IPS-NIHi7 (cell line): ENCODE data around the gene DPYD.

ENCODE experiments used
- DNase-seq: peaks from one replicate; pipeline ENCODE4 v3.0.0; 2012; ENCODE audit warnings: mixed read lengths; ENCODE audit errors: extremely low spot score

The DPYD gene

DNA sequence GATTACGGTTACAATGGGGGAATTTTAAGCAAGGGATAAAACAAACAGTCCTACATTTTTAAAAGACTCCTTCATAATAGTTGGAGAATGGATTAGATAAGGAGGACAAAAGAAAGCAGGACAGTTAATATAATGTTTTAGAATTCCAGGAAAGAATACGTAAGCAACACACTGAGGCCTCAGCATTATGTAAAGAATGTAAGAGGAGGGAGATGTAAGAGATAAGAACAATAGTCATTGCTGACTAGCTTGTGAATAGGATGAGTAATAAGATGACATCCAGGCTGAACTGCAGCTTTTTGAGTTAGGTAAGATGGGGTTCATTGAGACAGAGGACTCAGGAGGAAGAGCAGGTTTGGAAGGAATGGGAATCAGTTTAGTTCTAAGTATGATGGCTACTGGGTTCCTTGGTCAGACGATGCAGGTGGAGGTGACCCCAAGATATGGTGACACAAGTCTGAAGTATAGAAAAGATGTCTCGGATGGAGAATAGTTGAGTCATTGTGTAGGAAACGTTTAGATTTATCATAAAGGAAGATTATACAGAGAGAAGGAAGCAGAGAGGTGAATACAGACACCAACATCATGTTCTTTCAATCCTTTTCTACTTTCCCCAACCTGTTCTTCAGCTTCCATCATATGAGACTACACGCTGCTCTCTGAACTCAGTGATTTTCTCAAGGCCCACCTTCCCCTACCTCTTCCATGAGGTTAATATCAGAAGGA is 826.4 kb downstream of the DPYD start:
- DNase-seq: no peak

GRCh38 chr1:97093741-97094140 is 827.1 kb downstream of the DPYD start:
- DNase-seq: no peak

- DNase-seq: no peak
Measured at GRCh38 chr1:97092824-97093223, 828.0 kb downstream of the DPYD start.

GRCh38 chr1:97091679-97092078 is 829.2 kb downstream of the DPYD start:
- no peak for DNase-seq

DNA sequence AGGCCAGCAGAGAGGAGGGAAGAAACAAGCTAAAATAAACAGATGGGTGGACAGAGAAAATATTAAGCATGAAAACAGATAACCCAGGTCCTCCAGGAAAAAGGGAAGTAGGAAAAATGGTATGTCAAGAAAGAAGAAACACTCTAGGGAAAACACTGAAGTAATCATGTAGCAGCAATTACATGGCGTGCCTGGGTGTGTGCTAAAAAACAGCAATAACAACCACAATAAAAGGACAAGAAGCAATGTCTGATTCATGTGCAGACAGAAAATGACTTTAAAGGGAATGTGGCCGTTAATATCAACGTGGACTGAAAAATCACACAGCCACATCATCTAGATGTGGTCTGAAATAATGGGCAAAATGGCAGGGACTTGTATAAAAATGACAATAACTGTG is 829.6 kb downstream of the DPYD start:
- DNase-seq: no peak

DNA sequence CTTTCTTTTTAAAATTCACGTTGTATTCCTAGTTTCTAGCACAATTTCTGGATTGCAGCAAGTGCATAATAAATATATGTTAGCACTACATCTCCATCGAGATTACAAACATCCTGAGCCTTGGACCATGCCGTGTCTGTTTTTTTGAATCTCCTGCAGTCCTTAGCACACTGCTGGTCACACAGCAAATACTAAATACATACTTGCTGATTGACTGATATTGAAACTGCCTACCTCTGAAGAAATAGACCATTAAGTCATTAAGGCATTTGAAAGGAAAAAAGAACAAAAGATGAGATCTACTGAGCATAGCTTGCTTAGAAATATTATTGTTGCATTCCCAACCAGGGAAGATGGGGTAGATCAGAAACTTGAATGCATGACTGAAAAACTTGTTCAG is 830.1 kb downstream of the DPYD start:
- no peak for DNase-seq

- no peak for DNase-seq
Measured at GRCh38 chr1:97089173-97089572, 831.7 kb downstream of the DPYD start.

DNA sequence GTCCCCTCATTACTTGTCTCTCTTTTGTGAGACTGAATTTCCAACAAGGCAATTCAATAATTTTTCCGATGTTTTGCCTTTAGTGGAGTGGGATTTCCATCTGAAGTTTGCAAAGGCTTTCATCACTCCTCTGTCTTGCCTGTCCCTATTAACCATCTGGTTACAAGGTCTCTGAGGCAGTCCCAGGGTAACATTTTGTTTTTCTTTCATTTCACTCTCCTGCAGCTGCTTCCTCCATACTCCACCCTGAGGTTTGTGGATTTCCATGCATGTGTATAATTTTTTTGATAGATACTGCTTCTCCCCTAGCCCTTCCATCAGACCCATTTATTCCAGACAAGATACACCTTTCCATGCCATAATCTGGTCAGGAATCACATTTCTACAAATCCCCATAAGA is 832.4 kb downstream of the DPYD start:
- no peak for DNase-seq

DNA sequence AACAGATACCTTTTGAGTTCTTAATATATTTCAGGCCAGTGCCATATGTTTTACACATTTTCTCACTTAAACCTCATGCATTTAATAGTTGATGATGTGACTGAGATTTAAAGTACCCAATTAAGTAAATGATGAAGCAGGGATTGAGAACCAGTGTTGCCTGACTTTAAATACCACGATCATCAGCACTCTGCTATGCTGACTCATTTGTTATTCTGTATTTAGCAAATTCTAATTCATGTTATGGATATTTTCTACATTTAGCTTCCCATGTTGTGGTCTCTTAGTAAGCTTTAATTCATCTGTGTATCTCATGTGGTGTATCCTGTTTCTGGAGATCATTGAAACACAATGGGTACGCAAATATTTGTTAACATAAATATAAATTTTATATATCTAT is 836.3 kb downstream of the DPYD start:
- no peak for DNase-seq

DNA sequence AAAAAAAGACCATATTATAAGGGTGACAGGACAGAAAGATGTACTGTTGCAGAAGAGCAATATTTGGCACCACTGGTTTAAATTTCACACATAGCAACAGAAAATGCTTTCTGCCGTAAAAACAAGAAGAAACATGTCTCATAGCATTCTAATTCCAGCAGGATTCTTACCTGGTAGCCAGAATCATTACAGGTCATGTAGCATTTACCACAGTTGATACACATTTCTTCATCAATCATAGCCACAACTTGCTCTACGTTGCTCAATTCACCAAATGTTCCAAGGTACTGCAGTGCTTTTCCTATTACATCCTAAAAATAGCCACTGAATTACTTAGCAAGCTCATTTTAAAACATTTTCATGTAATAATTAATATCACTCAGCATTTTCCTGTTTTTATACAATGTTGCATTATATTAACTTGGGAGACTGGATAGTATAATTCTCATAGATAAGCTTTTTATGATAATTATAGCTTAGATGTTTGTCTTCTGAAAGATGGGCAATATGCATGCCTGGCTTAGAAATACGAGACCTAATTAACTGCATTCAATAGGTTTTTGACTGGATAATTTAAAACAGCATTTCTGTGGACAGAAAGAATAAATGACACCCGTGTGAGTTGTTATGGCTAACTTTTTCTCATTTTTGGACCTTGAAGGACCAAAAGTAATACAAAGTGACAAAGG is 838.5 kb downstream of the DPYD start:
- no peak for DNase-seq

- DNase-seq: no peak
Measured at GRCh38 chr1:97078872-97079271, 842.0 kb downstream of the DPYD start.

DNA sequence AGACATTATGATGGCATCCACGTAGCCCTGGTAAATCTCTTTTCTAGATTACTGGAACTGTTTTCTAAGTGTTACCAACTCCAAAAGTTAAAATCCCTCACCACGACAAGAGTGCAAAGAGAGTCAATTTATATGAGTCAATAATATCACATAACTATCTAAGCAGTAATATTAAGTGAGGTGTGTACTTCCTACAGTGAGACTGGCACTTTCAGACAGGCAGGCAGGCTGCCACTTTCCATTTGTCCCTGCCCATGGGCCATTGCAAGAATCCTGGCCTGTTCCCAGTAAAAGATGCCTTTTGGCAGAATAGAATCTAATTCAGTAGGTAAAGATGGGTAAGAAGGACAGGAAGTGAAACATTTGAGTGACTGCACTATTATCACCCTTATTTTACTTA is 843.6 kb downstream of the DPYD start:
- DNase-seq: no peak

DNA sequence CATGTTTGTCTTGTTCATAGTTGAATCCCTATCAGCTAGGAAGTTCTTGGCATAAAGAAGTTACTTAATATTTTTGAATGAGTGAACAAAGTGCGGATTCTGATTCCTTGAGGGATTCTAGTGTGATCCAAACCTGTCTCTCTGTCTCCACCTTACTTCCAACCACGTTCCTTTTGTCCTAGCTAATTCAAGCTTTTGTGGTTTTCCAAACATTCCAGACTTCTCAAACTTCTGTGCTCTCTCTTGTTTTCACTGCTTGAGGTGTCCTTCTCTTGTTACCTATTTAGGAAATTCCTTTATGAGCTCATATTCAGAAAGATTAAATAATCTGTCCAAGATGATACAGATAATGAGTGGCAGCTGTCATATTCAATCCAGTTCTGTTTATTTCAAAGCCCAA is 846.1 kb downstream of the DPYD start:
- DNase-seq: no peak

DNA sequence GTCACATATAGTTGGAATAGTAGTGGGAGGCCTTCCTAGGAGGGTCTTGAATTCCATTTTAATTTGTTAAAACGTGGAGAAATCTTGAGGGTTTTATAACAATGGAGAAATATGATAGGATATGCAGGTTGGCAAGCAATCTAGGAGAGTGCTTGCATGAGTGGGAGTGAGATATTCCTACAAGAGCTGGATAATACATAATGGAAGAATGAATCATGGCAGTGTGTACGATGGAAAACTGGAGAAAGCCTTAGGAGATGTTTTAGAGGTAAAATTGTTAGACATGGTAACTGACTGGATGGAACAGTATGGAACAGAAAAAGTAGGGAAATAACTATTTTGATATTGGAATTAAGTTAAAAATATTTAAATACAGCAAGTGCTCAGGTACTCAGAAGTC is 846.9 kb downstream of the DPYD start:
- DNase-seq: no peak

DNA sequence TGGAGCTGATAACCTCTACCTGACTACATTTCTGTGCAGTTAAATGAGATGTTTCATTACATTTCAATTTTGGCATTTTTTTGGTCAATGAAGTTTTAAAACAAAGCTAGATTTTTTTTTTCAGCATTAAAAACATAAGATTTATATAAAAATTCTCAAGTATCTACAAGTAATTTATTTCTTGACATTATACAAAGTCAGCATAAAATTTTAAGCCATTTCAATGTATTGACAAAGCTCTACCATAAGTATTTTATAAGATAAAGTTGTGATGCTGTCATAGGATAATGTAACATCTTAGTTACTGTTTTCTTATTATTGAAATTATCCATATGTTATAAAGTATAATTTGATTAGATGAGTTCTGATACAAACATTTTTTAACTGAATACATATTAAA is 847.7 kb downstream of the DPYD start:
- no peak for DNase-seq

- DNase-seq: no peak
Measured at GRCh38 chr1:97071173-97071572, 849.7 kb downstream of the DPYD start.

DNA sequence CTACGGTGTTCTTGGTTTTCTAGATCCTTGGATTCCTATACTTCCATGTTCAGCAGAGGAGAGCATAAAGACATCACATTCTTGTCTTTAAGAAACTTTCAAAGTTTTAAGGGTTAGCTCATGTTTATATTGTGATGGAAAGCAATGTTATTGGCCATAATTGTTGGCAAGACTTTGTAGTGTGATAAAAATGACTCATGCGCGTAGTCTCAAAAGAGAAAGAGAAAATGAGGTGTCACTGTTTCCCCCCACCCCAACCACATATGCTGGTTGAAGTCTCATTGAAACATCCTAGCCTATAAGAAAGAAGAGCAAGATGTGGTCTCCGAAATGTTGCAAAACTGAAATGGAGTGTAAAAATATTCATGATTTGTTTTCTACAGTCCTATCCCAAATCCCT is 850.5 kb downstream of the DPYD start:
- DNase-seq: no peak

- no peak for DNase-seq
Measured at GRCh38 chr1:97069312-97069711, 851.5 kb downstream of the DPYD start.

- DNase-seq: no peak
Measured at GRCh38 chr1:97066860-97067259, 854.0 kb downstream of the DPYD start.

DNA sequence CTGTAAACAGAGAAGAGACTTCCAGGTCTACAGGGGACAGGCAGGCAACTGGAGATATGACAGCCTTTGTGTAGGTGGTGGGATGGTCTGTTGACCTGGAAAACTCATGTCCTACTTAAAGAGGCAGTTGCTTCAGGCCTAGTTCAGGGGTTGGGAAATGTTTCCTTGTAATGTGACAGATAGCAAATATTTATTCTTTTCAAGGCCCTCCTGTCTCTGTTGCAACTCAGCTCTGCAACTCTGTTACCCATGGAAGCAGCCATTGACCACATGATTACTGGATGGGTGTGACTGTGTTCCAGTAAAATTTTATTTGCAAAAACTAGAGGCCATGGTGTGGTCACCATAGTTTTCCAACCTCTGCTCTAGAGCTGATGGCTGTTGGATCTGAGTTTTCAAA is 857.3 kb downstream of the DPYD start:
- no peak for DNase-seq

GRCh38 chr1:97061604-97062003 is 859.2 kb downstream of the DPYD start:
- no peak for DNase-seq

GRCh38 chr1:97056386-97056785 is 864.4 kb downstream of the DPYD start:
- DNase-seq: no peak

DNA sequence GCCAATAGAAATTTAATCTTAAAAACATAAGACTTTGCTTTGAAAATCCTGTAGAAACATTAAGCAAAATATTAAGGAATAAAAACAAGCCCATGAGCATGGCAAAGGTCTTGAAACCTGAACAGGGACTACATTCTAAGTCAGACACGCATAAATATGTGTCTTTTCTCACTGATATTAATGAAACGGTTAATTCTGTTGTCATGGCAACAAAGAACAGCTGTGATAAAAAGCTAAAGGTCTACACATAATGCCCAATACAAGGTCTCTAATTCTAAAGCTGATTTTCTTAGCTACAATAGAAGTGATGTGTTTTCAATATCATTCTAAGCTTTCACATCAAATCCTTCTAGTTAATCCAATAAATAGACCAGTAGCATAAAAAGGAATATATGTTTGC is 867.6 kb downstream of the DPYD start:
- DNase-seq: no peak

GRCh38 chr1:97051823-97052222 is 869.0 kb downstream of the DPYD start:
- no peak for DNase-seq
